T47D (cell line): Measurements from ENCODE around the gene ZDHHC18.
A peak's percentile ranks its signal among the peaks of the same experiment; 100 is the strongest.
"Not testable (repeated sequence)": the region's sequence is repeated elsewhere in the genome, so short reads cannot be mapped to it uniquely, and the experiment has no call there.

Experiments used
- DNase-seq, 2 experiments: peaks; one replicate each; pipeline versions ENCODE4 v3.0.0 to v3.0.0-alpha.2; 2011 to 2012; ENCODE audit warnings: low read depth in 1 of 2, low spot score in 1 of 2
- JUND ChIP-seq: IDR thresholded peaks from 2 replicates; pipeline ENCODE4 v1.6.1; 2012; ENCODE audit warnings: low read depth
- in situ Hi-C: cut with HindIII; loops from 2 replicates; pipeline ENCODE4 v1.10.0; 2016; ENCODE audit warnings: low sequenced_read_pairs, low pct_unique_long_range_greater_than_20kb

ZDHHC18 gene

DNA sequence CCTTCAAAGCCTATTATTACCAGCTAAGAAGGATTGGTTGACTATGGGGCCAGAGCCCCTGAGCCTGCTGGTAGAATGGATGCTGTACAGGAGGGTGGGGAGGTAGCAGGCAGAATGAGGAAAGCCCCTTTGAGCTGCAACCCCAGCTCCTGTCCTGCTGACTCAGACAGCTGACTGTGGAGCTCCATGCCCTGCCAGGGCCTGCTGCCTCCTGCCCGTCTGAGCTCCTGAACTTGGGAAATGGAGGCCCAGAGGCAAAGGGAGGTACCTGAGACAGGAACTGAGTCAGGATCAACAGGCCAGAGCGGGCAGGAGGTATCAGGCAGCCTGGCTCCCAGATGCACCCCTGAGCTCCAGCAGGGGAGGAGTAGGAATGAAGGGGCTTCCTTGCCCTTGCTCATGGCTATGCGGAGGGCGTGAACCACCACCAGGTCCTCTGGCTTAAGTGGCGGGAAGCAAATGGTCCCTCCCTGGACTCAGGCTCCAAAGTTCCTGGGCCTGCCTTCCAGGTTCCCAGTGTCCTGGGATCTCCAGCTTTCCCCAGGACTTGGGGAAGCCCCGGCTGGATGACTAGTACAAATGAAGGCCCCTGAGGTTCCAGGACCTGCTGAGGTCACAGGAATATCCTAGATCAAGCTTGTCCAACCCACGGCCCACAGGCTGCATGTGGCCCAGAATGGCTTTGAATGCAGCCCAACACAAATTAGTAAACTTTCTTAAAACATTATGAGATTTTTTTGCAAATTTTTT, 32.6 kb downstream of the ZDHHC18 start:
- DNase-seq, result no peak
- no peak for TF ChIP-seq JUND
- in situ Hi-C loops, result no loop called here

DNA sequence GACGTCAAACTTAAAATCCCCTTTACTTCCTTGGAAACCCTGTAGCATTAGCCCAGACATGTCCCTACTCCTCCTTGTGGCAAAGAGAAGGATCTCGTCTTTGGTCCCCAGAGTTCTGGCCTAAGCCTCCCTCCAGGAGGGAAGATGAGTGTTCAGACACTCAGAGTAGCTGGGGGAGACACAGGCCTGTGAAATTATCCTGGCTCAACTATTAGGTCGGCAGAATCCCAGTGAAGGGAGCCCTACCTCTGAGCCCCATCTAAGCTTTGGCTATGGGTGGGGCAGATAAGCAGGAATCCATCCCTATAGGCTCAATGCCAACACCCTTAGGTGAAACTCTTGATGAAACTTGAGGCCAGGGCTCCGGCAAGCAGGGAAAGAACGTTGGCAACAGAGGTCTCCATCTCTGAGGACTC, 34.8 kb downstream of the ZDHHC18 start:
- peak in 1 of 2 experiments; percentile 43 for DNase-seq
- TF ChIP-seq JUND, result no peak
- in situ Hi-C loops, result no loop called here

DNA sequence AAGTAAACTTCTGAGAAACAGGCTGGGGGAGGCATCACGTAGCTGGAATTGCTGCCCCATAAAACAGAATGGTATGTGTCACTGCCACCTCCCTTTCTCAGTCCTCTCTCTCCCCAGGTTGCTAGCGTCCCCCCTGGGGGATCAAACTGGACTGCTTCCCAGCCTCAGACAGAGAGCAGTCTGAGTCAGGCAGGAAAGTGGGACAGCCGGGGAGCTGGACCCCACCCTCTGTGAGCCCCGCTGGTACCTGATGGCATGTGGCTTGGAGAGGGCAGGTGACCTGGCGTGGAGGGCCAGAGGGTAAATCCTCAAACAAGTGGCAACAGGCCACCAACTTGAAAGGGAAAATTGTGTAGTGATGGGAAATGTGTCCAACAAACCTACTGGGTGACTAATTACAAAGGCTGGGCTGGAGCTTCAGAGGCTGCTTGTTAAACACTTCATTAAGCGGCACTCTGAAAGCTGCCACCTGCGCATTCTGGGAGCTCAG, 35.4 kb downstream of the ZDHHC18 start:
- TF ChIP-seq JUND, result no peak
- DNase-seq, result no peak
- in situ Hi-C loops, result no loop called here

DNA sequence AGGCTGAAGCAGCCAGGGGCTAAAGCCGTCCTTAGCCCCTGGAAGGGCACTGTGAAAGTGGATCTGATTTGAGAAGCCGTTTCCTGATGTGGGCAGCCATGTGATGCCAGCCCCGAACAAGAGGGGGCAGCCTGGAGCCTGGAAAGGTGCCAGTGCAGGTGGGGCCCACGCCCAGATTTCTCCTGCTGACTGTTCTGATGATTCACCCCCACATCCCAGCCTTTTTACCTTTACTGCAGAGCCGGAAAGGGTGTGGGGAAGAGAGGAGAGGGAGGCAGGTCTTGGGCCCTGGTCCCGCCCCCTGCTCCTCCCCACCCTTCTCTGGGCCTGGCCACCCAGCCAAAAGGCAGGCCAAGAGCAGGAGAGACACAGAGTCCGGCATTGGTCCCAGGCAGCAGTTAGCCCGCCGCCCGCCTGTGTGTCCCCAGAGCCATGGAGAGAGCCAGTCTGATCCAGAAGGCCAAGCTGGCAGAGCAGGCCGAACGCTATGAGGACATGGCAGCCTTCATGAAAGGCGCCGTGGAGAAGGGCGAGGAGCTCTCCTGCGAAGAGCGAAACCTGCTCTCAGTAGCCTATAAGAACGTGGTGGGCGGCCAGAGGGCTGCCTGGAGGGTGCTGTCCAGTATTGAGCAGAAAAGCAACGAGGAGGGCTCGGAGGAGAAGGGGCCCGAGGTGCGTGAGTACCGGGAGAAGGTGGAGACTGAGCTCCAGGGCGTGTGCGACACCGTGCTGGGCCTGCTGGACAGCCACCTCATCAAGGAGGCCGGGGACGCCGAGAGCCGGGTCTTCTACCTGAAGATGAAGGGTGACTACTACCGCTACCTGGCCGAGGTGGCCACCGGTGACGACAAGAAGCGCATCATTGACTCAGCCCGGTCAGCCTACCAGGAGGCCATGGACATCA, 36.5 kb downstream of the ZDHHC18 start, which contains the start of gene SFN:
SFN (plus strand) TSS at position 369 of the 904 bp plus-strand sequence; CDS start at position 433, 64 bp downstream.
- in situ Hi-C loops, result no loop called here
- no peak for TF ChIP-seq JUND
- peak; percentile 22 to 93 for DNase-seq

DNA sequence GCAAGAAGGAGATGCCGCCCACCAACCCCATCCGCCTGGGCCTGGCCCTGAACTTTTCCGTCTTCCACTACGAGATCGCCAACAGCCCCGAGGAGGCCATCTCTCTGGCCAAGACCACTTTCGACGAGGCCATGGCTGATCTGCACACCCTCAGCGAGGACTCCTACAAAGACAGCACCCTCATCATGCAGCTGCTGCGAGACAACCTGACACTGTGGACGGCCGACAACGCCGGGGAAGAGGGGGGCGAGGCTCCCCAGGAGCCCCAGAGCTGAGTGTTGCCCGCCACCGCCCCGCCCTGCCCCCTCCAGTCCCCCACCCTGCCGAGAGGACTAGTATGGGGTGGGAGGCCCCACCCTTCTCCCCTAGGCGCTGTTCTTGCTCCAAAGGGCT, 37.2 kb downstream of the ZDHHC18 start:
- in situ Hi-C loops, result no loop called here
- no peak for TF ChIP-seq JUND
- no peak for DNase-seq

DNA sequence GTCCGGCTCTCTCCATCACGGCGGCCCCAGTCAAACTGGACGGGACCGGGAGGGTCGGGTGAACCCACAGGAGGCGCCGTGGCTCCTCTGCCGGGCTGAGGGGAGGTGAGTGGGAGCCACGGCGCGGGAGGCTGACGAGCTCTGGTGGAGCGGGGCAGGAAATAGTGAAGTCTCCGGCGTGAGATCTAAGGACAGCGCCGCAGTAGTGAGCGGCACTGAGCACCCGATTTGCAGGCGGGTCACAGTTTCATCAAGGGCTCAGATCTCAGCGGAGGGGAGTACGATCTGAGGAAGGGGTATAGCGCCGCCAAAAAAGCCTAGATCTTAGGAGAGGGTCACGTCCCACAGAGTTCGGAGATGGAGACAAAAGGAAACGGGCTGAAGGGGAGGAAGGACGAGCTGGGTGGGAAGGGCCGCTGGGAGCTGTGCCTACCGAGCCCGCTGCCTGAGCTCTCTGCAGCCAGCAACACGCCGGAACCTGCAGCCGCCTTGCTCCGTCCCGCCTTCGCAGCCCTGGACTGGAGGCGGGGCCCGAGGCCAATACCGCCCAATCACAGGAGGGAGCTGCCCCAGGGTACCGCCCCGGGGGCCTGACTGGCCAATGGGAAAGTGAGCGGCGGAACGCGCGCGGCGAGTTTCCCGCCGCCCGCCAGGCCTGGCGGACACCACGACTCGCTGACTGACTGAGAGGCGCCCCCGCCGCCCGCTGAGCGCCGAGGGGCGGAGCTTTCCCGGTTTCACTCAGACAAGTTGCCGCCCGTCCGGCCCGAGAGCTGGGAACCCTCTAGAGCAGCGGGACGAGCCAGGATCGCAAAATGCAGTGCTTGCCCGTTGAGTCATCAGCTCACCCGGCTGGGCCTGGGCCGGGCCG, 38.4 kb downstream of the ZDHHC18 start:
- in situ Hi-C loops, result no loop called here
- TF ChIP-seq JUND, result no peak
- peak; percentile 49 to 97 for DNase-seq

DNA sequence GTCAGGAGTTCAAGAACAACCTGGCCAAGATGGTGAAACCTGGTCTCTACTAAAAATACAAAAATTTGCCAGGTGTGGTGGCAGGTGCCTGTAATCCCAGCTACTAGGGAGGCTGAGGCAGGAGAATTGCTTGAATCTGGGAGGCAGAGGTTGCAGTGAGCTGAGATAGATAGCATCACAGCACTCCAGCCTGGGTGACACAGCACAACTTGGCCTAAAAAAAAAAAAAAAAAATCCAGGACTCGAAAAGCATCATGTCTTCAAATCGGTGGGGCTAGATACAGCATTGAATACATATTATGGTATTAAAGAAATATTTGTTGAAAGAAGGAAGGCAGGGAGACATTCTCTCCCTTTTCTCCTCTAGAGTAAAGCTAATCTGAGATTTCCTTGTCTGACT, 46.6 kb downstream of the ZDHHC18 start:
- DNase-seq, in situ Hi-C loops: not testable (repeated sequence)

DNA sequence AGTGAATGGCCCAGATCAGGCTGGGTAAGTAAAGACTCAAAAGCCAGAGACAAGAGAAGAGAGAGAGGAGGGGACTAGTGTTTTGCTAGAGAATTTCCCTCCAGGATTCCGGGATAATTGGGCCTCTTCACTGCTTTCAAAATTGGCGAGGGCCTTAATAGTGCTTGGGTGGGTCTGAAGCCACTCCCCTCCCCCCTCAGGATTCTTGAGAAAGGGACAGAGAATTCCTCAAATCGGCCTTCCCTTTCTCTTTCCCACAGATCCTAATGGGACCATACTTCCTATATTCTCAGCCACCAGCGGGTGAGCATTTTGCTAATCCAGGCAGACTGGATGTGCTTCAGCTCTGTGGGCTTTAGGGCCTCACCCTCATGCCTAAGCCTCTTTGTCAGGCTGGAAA, 48.4 kb downstream of the ZDHHC18 start:
- no peak for TF ChIP-seq JUND
- DNase-seq, result no peak
- in situ Hi-C loops, result no loop called here

DNA sequence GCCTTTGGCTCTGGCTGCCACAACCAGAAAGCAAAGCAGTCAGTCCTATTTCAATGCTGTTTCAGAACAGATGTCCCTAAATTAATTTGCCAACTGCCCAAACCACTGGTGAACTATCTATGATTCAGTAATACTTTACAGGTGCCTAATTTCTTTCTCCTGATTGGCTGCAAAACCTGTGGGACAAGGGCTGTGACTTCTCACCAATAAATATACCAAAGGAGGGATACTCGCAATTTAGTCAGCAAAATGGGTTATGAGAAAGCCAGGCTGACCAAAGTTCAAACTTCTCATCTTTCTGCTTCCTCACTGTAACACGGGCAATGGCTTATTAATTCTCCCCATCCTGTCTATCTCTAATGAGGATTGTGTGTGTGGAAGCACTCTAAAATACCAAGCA, 50.8 kb downstream of the ZDHHC18 start:
- no peak for TF ChIP-seq JUND
- in situ Hi-C loops, result no loop called here
- no peak for DNase-seq

DNA sequence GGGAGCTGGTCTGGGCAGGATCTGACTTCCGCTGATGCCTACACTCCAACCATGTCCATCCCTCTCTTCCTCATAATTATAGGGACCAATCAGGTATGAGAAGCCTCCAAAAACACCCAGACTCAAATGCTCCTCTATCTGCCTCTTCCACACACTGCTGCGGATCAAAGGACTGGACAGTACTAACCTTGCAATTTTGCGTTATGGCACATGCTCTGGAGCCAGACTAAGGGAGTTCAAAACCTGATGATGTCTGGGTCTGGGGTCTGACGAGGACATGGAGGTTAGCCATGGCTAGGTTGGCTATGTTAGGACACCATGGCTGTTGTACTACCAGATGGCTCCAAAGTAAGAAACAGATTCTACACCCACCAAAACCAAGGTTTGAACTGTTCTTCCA, 53.3 kb downstream of the ZDHHC18 start:
- no peak for DNase-seq
- in situ Hi-C loops, result no loop called here
- no peak for TF ChIP-seq JUND

DNA sequence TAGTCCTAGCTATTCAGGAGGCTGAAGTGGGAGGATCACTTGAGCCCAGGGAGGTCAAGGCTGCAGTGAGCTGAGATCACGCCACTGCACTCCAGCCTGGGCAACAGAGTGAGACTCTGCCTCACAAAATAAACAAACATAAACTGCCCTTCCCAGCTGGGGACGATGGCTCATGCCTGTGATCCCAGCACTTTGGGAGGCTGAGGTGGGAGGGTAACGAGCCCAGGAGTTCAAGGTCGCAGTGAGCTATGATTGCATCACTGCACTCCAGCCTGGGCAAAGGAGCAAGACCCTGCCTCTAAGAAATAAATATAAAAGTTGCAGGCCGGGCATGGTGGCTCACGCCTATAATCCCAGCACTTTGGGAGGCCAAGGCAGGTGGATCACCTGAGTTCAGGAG, 55.1 kb downstream of the ZDHHC18 start:
- DNase-seq, in situ Hi-C loops: not testable (repeated sequence)

DNA sequence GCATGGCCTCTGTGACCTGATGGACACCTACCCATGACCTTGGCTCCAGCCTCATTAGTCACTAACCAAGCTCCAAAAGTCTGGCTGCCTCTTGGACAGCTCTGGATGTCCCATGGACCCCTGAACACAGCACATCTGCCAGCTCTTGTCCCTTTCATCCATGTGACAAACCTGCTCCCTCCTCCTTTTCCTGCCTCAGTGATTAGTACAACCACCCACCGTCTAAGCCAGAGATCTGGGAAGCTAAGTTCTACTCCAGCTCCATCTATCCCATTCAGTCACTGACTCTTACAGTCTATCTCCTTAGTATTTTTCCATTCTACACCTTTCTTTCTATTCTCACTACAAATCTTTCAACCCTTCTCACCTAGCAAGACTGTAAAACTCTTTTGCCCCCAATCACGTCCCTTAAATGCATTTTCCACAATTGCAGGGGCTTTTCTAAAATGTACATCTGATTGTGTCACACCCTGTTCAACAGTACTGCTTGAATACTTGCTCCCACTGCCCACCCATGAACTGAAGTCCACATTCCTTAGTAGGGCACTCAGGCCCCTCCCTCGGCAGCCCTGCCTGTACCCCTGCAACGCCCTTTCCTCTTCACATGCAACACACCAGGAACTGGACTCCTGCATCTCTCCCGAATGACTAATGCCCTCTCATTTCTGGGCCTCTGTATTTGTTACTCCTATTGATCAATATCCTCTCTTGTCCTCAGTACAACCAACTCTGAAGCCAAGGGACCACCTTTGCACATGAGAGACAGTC, 56.4 kb downstream of the ZDHHC18 start:
- no peak for TF ChIP-seq JUND
- no peak for DNase-seq
- in situ Hi-C loops, result no loop called here
